Measurements from ENCODE around the gene ARHGEF28. TPM values are rescaled to one million over a fixed set of nuclear protein-coding genes. Genes with fewer than 3 reads are reported as not detected.
A peak's percentile ranks its signal among the peaks of the same experiment; 100 is the strongest.

Gene ARHGEF28
- total RNA-seq, 1 donor from 2014 or later = 51.8 TPM

DNA sequence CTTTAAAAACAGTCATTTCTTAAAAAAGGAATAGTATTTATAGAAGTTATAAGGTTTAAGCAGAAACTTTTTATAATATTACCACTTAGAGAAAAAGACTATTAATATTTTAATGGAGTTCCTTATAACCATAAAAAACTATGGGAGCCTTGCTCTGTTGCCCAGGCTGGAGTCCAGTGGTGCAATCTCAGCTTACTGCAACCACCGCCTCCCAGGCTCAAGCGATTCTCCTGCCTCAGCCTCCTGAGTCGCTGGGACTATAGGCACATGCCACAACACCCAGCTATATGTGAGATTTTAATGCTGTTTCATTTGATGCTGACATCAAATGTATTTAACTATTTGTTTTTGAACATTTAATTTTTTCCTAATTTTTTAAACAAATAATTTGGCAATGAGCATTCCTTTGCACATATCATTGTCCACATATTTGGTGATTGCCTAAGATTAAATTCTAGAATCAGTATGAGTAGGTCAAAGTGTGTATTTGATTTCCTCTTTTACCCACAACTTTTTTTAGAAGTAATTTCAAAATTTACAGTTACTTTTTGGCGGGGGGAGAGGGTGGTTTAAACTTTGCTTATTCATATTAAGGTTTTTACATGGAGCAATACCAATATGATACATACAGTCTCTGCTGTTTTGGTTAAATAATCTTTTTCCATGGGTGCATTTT lies 235.5 kb downstream of the ARHGEF28 start:
- no peak for ATAC-seq
- intact Hi-C loops (cut with DNase I) = no loop called here

DNA sequence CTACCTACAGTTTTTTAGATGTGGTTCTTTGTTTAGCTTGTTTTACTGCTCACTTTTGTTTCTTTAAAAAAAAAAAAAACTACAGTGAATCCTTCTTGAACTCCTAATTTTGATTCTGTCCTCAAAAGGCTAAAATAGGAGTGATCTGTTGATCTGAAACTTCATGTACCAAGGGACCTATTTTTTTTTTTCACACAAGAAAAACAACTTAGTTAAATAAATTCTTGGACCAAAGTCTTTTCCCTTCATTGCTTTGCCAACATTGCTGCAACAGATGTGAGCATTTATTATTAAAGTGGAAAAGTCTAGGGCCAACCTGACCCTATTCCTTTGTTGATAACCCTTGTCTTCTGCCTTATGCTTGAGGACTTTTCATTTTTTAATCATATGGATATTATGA lies 236.8 kb downstream of the ARHGEF28 start:
- intact Hi-C loops (cut with DNase I) = no loop called here
- peak; percentile 64 for ATAC-seq

More for the DNA sequence above, 235.5 kb downstream of the ARHGEF28 start:
- DNase-seq (ENCODE audit: low spot score) = no peak

GRCh38 chr5:73863876-73864275 lies 237.9 kb downstream of the ARHGEF28 start:
- intact Hi-C loops (cut with DNase I) = no loop called here
- no peak for ATAC-seq
- DNase-seq (ENCODE audit: low spot score) = no peak

More for the DNA sequence above, 236.8 kb downstream of the ARHGEF28 start:
- DNase-seq (ENCODE audit: low spot score) = no peak

DNA sequence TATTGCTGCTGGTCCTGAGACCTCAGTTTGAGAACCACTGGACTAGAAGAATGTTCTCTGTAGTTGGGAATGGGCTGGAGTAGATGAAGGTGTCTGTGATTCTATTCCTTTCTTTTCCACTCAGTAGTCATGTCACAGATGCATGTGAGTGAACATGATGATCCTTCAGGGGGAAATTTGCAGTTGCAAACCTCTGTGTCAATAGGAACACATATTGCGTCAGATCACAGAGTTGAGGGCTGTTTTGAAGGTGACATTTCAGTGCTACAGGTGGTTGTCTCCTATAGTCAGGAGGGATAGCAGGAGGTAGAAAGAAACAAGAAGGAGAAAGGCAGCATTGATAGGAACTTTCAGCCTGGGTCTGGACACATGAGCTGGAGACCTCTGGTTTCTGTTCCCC lies 239.3 kb downstream of the ARHGEF28 start:
- no peak for ATAC-seq
- no peak for DNase-seq (ENCODE audit: low spot score)
- intact Hi-C loops (cut with DNase I) = no loop called here

- intact Hi-C loops (cut with DNase I) = no loop called here
- no peak for DNase-seq (ENCODE audit: low spot score)
- no peak for ATAC-seq
Measured at GRCh38 chr5:73867345-73868335, 241.6 kb downstream of the ARHGEF28 start.

DNA sequence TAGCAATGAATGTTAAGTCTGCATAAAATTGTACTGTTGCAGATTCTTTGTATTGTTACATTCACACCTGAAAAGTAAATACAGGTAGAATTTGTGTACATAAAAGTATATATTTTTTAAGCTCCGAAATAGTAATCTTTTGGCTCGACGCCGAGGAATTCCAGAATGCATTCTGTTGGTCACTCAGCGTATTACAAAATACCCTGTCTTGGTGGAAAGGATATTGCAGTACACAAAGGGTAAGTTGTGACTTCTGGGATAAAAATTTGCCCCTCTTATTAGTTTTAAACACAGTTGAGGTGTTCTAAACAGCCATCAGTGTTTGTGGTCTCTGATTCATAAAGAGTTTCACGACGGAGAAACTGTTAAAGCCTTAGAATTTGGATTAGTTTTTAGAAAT lies 257.6 kb downstream of the ARHGEF28 start:
- ATAC-seq = no peak
- intact Hi-C loops (cut with DNase I) = no loop called here

GRCh38 chr5:73887688-73888087 lies 261.7 kb downstream of the ARHGEF28 start:
- ATAC-seq = no peak

More for the DNA sequence above, 257.6 kb downstream of the ARHGEF28 start:
- DNase-seq (ENCODE audit: low spot score) = no peak

DNA sequence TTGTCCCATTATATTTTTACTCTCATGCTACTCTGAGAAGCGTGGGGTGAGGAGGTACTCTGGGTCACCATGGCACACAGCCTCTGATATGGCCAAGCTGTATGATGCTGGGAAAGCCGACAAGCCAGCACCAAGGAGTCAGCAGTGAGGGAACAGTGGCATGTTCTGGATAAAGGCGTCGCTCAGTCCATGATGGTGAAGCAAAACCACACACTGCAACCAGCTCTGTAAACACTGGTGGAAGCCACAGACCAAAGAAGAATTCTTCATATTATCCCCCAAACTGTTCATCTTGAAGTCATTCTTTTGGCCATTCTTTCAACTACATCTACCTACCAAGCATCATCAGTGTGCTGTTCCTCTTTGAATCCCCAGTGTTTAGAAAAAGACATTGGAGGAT lies 264.6 kb downstream of the ARHGEF28 start:
- DNase-seq (ENCODE audit: low spot score) = no peak
- ATAC-seq = no peak
- intact Hi-C loops (cut with DNase I) = no loop called here

More at GRCh38 chr5:73887688-73888087, 261.7 kb downstream of the ARHGEF28 start:
- DNase-seq (ENCODE audit: low spot score) = no peak
- intact Hi-C loops (cut with DNase I) = no loop called here

GRCh38 chr5:73892218-73892617 lies 266.2 kb downstream of the ARHGEF28 start:
- ATAC-seq (no peak), DNase-seq (ENCODE audit: low spot score) (no peak)
- intact Hi-C loops (cut with DNase I) = no loop called here

DNA sequence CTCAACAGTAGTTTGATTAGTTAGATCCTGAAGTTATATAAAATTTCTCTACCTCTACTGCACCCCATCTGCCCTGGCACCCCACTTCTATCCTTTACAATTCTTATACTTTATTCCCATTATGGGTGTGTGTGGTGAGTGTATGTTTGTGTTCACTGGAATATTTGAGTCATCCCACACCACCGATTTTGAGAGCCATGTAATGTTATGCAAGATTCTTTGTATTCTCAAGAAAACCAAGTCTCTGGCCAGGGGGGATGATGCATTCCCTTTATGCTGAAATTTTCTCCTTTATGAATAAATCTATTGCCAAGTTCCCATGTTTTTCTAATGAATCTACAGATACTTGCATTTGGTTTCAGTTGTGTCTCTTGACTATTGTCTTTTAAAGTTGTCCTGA lies 266.8 kb downstream of the ARHGEF28 start:
- no peak for ATAC-seq
- DNase-seq (ENCODE audit: low spot score) = no peak
- intact Hi-C loops (cut with DNase I) = no loop called here

DNA sequence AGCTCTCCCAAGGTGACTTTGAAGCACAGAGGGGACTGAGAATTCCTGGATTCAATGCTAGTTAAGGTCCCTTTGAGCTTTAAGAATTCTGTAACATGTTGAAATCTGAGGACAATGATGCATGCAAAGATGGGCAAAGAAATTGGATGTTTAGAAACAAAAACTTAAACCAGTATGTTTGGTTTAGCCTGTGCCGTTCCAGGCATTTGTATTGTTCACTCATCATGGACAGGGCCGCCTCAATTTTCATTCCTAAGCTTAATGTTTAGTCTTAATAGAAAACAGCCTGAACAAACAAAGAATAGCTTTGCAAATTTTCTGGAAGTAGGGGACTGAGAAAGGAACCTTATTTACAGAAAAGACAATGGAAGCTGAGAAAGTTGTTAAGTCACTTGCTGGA lies 267.8 kb downstream of the ARHGEF28 start:
- intact Hi-C loops (cut with DNase I) = no loop called here
- no peak for ATAC-seq
- DNase-seq (ENCODE audit: low spot score) = no peak

- no peak for ATAC-seq
- DNase-seq (ENCODE audit: low spot score) = no peak
- intact Hi-C loops (cut with DNase I) = no loop called here
Measured at GRCh38 chr5:73894860-73895259, 268.9 kb downstream of the ARHGEF28 start.

DNA sequence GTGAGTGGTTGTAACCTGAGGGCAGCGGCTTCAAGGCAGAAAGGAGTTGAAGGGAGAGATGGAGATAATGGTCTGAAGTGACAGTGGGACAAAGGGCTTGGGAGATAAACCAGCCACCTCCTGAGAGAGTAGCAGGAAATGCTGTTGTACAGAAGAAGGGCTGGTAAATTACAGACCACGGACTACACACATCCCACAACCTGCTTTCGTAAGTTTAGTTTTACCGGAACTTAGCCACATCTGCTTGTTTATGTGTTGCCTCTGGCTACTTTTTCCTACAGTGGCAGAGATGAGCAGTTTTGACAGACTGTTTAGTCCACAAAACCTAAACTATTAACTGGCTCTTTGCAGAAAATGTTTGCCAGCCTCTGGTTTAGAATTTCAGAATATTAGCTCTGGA lies 269.5 kb downstream of the ARHGEF28 start:
- no peak for ATAC-seq
- no peak for DNase-seq (ENCODE audit: low spot score)
- intact Hi-C loops (cut with DNase I) = no loop called here

DNA sequence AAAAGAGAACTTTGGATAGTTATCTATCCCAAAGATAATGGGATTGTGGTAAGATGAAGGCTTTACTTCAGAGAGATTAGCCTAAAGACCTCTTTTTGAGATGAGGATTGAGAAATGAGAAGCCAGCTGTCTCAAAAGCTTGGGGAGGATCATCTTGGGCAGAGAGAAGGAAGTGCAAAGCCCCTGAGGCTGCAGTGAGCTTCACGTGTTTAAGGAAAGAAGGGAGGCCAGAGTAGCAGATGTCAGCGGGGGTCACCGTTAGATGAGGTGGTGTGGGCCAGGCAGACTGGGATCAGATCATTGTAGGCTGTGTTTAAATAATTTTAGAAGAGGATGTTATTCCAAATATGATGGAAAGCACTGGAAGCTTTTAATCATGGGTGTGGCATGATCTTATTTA lies 270.1 kb downstream of the ARHGEF28 start:
- no peak for ATAC-seq
- intact Hi-C loops (cut with DNase I) = no loop called here

DNA sequence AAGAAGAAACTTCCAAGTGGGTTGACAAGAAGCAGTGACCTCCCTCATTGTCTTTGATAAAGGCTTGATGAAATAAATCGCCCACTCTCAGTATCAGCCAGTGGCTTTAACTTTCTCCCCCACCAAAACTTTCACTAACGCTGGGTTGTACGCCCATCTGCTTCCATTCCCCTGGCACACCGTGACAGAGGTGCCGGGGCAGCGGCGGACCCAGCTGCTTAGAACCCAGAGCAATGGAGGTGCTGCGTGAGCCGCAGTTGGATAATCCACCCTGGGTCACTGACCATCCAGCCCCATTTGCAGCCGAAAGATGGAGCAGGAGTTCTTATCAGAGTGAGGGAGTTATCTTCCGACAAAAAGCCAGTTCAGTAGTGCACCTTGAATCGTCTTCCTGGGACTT lies 270.7 kb downstream of the ARHGEF28 start:
- ATAC-seq (no peak), DNase-seq (ENCODE audit: low spot score) (no peak)
- intact Hi-C loops (cut with DNase I) = no loop called here

More for the DNA sequence above, 270.1 kb downstream of the ARHGEF28 start:
- DNase-seq (ENCODE audit: low spot score) = no peak

DNA sequence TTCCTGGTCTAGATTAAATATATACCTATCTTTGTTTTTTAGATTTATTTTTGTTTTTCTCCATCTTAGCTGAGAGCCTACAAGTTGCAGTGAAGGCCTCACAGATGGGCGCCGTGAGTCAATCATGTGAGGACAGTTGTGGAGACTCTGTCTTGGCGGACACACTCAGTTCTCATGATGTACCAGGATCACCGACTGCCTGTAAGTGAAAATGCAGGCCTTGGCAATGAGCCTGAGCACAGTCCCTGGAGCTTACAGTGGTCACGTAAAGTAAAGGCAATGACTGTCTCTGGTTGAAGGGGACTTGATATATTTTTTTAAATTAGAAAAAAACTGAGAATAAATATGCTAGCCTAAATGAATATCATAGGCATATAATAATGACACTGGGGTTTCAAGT lies 271.9 kb downstream of the ARHGEF28 start:
- no peak for DNase-seq (ENCODE audit: low spot score)
- no peak for ATAC-seq
- intact Hi-C loops (cut with DNase I) = no loop called here

- ATAC-seq (peak; percentile 60), DNase-seq (ENCODE audit: low spot score) (no peak)
- intact Hi-C loops (cut with DNase I) = no loop called here
Measured at GRCh38 chr5:73899055-73899454, 273.1 kb downstream of the ARHGEF28 start.

DNA sequence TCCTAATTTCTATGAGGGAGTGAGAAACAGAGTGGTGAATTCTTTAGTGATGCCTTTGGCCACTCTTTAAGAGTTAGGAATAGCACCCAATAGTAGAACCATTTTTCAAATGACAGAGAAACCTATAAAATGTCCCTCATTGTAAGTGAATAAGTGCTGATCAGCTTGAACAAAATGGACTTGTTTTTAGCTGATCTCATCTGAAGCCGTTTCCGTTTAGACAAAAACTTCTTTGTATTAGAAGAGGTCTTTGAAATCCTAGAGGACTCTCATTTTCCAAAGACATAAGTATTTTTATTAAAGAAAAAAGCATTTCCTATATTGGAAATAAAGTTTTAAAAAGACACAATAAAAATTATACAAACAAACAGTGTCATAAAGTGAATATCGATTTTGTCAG lies 273.9 kb downstream of the ARHGEF28 start:
- intact Hi-C loops (cut with DNase I) = loop anchor here (5.0 kb wide), 1 partner anchor 747 kb away; no protein-coding TSS in a partner anchor
- DNase-seq (ENCODE audit: low spot score) (no peak), ATAC-seq (peak; percentile 34)

DNA sequence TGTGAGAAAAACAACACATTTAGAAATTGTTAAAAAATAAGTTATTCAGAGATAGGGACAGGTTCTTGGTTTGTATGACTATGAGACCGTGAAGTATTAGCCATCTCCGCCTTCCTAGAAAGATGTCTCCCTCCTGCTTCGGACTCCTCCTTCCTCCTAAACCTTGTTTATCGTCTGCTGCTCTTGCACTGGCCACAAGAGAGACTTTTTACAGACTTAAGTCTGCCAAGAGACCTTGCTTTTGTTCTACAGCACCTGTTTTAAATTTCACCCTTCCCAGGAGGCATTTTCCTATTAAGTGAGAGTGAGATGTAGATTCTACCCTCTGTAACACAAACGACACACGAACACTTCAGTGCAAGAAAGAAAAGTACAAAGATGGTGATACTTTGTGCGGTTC lies 274.6 kb downstream of the ARHGEF28 start:
- DNase-seq (ENCODE audit: low spot score) (no peak), ATAC-seq (no peak)
- intact Hi-C loops (cut with DNase I) = loop anchor here (5.0 kb wide), 1 partner anchor 747 kb away; no protein-coding TSS in a partner anchor

DNA sequence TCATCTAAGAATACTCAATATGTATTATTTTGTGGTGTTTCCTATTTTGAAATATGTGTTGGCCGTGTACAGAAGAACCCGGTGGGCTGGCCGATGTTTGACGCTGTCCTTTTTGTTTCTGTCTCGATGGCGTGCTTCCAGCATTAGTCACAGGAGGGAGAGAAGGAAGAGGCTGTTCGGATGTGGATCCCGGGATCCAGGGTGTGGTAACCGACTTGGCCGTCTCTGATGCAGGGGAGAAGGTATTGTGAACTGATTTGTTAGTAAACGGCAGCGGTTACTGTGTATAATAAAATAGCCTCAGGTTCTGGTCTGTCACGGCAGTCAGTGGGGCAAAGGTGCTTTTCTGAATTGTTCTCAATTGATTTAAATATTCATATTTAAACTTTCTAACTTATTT lies 275.0 kb downstream of the ARHGEF28 start:
- peak; percentile 70 for DNase-seq (ENCODE audit: low spot score)
- intact Hi-C loops (cut with DNase I) = loop anchor here (5.0 kb wide), 1 partner anchor 746 kb away; no protein-coding TSS in a partner anchor
- peak; percentile 38 for ATAC-seq

Data from sciatic nerve (tissue), 2 donors.